ENCODE measurements around the gene C2CD4A.

Gene C2CD4A

GRCh38 chr15:62104401-62104800 lies 37.6 kb downstream of the C2CD4A start:
- no peak for DNase-seq

DNA sequence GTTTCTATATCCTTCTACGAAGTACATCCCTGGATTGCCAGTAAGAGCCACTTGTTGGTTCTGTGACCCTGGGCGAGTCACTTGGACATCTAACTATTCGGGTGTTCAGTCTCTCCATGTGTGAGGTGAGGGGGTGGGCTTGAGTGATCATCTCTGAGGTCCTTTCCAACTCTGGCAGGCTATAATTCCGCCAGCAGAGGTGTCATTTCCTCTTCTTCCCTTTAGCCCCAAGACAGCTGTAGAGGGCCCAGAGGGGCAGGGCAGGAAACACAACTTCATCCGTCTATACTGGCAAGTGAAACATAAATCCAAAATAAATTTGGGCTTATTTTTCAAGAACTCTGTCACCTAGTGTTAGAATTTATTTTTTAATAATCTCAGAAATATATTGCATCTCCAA lies 38.1 kb downstream of the C2CD4A start:
- DNase-seq = no peak

DNA sequence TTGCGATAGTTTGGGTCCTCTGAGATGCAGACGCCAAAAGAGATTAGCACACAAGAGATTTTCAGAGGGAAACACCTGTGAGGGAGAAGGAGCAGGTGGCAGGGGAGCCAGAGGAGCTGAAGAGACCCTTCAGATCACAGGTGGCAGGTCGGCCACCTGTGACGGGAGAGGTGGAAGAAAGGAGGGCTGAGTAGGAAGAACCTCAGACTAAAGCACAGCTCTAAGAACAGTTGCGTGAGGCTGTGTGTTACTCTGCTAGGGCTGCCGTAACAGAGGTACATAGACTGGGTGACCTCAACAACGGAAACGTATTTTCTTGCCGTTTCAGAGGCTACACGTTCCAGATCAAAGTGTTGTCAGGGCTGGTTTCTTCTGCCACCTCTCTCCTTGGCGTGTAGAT lies 38.5 kb downstream of the C2CD4A start:
- no peak for DNase-seq

DNA sequence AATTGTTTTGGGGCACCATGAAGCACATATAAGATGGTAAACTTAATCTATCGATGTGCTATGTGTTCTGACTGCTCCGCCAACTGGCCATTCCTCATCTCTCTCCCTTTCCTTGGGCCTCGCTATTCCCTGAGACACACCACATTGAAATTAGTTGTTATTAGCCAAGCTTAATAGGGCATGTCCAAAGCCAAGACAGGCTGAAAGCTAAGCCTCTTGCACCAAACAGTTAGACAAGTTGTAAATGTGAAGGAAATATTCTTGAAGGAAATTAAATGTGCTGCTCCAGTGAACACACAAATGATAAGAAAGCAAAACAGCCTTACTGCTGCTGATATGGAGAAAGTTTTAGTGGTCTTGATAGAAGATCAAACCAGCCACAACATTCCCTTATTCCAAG lies 39.3 kb downstream of the C2CD4A start:
- no peak for DNase-seq

DNA sequence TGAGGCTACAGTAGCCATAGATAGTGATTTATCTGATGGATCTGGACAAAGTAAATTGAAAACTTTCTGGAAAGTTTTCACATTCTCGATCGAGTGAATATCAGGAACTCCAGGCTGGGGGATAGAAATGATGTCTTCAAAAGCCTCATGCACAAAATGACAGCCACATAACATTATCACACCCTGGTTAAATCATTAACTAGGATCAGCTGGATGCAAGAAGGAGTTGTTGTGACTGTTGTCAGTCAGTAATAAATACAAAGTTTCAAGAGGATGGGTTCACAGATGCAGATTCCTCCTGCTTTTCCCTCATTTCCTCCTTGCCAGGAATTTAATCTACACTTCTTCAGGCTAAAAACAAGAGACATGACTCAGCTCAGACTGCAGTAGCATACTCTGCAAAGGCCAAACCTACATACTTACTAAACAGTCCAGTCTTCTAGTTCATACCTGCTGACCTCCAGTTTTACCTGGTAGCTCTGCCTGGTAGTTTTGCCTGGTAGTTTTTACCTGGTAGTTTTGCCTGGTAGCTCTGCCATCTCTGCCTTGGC lies 40.9 kb downstream of the C2CD4A start:
- no peak for DNase-seq

DNA sequence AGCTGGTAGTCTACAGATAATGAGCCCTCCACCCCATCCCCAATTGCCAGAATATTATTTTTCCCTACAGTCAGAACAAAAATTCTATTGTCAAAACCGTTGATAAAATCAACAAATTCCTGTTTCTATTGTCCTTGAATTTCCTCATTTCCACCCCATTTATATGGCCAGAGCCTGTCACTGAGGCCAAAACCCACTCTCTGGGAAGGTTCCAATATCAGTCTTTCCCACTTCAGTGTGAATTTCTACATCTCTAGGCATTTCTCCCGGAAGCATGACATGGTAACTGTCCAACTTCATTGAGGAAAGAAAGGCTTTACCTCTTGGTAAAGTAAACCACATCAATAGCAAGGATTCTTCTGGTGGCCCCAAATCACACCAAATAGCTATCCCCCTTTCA lies 41.6 kb downstream of the C2CD4A start:
- no peak for DNase-seq

- no peak for DNase-seq
Observed at GRCh38 chr15:62109437-62109836, 42.7 kb downstream of the C2CD4A start.

- no peak for DNase-seq
Observed at GRCh38 chr15:62109982-62110851, 43.4 kb downstream of the C2CD4A start.

DNA sequence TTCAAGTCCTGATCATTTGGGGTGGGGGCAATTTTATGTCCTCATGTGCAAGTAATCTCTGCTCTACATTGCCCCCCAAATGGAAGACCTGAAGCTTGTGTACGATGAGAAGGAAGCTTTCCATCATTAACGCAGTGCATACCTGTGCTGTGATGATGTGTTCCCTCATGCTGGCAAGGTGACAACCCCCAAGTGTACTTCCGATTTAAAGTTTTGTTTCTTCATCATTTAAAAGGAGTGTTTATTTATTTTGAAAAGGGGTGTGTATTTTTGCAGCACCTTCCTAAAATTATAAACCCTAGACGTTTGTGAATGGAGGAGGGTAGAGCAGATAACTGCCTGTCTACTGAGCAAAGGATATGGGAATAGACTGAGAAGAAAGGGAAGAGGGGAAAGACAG lies 45.3 kb downstream of the C2CD4A start:
- no peak for DNase-seq

DNA sequence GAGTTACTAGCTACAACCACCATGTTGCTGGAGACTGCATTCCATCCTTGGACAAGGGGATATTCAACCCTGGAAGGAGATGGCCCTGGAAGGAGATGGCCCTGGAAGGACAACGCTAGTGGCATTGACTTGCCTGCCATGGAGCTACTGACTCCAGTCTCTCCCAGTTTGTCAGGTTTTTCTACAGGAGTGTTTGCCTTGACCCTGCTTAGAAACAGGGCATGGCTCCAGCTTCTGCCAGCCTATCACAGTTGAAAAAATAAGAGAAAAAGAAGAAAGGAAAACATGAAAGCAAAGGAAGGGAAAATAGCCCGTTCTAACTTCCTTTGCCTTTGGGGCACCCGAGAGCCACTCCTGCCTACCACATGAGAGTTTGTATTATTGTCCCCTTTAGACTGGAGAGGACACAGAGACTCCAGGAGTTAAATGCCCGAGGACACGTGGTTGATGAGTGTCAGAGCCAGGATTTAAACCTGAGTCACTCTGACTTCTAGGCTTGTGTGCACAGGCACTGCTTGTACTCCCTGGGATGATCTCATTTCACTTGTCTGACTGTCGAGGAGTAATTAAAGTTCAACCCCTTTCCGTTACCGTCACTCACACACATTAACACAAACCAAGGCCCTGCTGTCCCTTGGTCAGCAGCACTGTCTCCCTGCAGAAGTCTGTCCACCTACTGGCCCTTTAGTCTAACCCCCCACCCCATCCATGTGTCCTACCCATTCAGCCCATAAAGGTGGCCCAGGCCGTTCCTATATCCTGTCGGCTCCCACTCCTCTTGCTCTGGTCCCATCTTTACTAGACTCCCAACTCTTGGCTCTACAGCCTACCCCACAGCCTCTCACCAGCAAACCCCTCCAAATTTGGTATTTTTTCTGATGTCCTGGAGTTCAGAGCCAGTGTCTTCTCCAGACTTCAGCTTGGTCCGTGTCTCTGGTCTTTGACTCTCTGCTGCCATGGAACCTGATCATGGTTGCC lies 46.1 kb downstream of the C2CD4A start:
- DNase-seq = no peak

DNA sequence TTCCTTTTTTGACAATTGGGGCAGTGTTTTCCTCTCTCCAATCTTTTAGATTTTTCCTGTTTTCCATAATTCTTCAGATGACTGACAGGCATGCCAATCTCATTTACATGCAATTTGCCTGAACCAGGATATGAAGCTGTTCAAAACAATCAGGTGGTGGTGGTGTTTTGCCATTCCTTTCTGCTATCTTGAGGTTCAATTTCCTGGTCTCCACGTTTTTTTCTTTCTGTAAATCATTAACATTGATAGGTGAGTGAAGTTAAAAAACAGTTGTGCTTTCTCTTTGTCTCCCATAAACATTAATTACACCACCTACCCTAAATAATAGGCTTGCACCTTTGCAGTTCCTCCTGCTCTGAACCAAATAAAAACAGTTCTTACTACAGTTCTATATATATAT lies 49.1 kb downstream of the C2CD4A start:
- DNase-seq = no peak

DNA sequence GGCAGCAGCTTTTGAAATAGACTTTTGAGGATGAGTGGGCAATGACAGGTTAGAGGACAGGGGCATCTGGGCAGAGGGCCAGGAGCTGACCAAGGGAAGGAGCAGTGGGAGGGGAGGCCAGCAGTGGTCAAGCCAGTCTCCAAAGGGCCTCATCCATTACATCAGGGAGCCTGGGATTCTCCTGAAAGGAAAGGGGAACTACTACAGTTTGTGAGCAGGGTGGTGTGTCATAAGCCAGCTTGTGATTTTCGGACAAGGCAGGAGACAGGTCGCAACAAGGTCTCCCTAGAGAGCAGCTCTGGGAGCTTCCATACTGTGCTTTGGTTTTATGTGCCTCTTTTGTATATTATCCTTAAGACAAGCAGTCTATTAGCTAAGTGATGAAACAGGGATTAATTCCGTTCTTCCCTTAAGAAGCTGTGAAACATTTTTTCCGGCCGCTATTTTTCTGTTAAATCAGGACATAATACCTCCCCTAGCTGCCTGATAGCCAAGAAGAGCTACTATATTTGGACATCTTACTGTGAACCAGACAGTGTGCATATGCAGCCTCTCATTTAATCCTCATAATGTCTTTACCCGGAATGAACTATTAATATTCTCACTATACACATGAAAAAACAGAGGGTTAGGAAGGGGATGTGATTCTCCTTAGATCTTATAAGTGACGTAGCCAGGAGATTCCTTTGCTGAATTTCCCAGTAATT lies 51.9 kb downstream of the C2CD4A start:
- DNase-seq = no peak

GRCh38 chr15:62119227-62119864 lies 52.6 kb downstream of the C2CD4A start:
- DNase-seq = no peak

GRCh38 chr15:62119874-62120273 lies 53.1 kb downstream of the C2CD4A start:
- no peak for DNase-seq
